MM.1S (cell line): ENCODE results near the gene OPRL1.

Experiments used
- DNase-seq: peaks from one replicate; pipeline ENCODE4 v3.0.0-alpha.2; 2015
- H2AFZ ChIP-seq: fragments of 300-600 bp; sonication (generic); 2 replicates; pipeline ENCODE4 v1.6.0; 2016; ENCODE audit warnings: antibody characterized with exemption, low read length
- H3F3A ChIP-seq: fragments of 300-600 bp; sonication (generic); 2 replicates; pipeline ENCODE4 v1.6.1; 2016; ENCODE audit warnings: mild to moderate bottlenecking, antibody characterized with exemption, low read length, moderate library complexity, mixed read lengths; ENCODE audit not compliant: insufficient read depth
- H3K27ac ChIP-seq: fragments of 300-600 bp; sonication (generic); 2 replicates; pipeline ENCODE4 v1.5.1; 2016; ENCODE audit warnings: mild to moderate bottlenecking, low read length
- H3K27me3 ChIP-seq: fragments of 300-600 bp; sonication (generic); replicated peaks from 2 replicates; pipeline ENCODE4 v1.6.0; 2016; ENCODE audit warnings: low read length; ENCODE audit not compliant: insufficient read depth
- H3K36me3 ChIP-seq: fragments of 300-600 bp; sonication (generic); replicated peaks from 2 replicates; pipeline ENCODE4 v1.6.1; 2016; ENCODE audit warnings: mild to moderate bottlenecking, low read length, mixed read lengths; ENCODE audit not compliant: insufficient read depth
- H3K4me1 ChIP-seq: fragments of 300-600 bp; sonication (generic); 2 replicates; pipeline ENCODE4 v1.6.1; 2016; ENCODE audit warnings: low read length, mixed read lengths
- H3K4me2 ChIP-seq: fragments of 300-600 bp; sonication (generic); 2 replicates; pipeline ENCODE4 v1.6.0; 2016; ENCODE audit warnings: low read depth, low read length
- H3K4me3 ChIP-seq: fragments of 300-600 bp; sonication (generic); 2 replicates; pipeline ENCODE4 v1.5.1; 2016; ENCODE audit warnings: low read length, mixed read lengths
- H3K79me2 ChIP-seq: fragments of 300-600 bp; sonication (generic); 2 replicates; pipeline ENCODE4 v1.6.1; 2016; ENCODE audit warnings: mixed run types, low read length, mixed read lengths
- H3K9ac ChIP-seq: fragments of 300-600 bp; sonication (generic); 2 replicates; pipeline ENCODE4 v1.6.1; 2016; ENCODE audit warnings: low read length, mixed read lengths
- H3K9me2 ChIP-seq: fragments of 300-600 bp; sonication (generic); replicated peaks from 2 replicates; pipeline ENCODE4 v1.6.1; 2016; ENCODE audit warnings: mild to moderate bottlenecking, low read length, mixed read lengths; ENCODE audit not compliant: insufficient read depth
- H3K9me3 ChIP-seq: fragments of 300-600 bp; sonication (generic); replicated peaks from 2 replicates; pipeline ENCODE4 v1.6.1; 2016; ENCODE audit warnings: mild to moderate bottlenecking, low read length, mixed read lengths; ENCODE audit not compliant: insufficient read depth
- H4K20me1 ChIP-seq: fragments of 300-600 bp; sonication (generic); 2 replicates; pipeline ENCODE4 v1.6.1; 2016; ENCODE audit warnings: mild to moderate bottlenecking, low read length, moderate library complexity, mixed read lengths; ENCODE audit not compliant: insufficient read depth
- CTCF ChIP-seq: fragments of 300-600 bp; sonication (generic); IDR thresholded peaks from 2 replicates; pipeline ENCODE4 v1.5.1; 2016; ENCODE audit warnings: antibody characterized with exemption, low read length, mixed read lengths
- EZH2 ChIP-seq: fragments of 300-600 bp; sonication (generic); optimal IDR thresholded peaks from 2 replicates; pipeline ENCODE3; 2017; ENCODE audit warnings: low read depth, mild to moderate bottlenecking, antibody characterized with exemption, low read length, mixed read lengths
- EZH2phosphoT487 ChIP-seq: fragments of 300-600 bp; sonication (generic); IDR thresholded peaks from 2 replicates; pipeline ENCODE4 v1.6.1; 2018; ENCODE audit warnings: antibody characterized with exemption, low read length

OPRL1 gene

GRCh38 chr20:64109831-64110391 is 30.0 kb downstream of the OPRL1 start:
- Histone ChIP-seq H3K9me2 (no peaks in the 10 kb centered on the region), H3K9ac (no peak overlapping the region), H3K27ac (no peak overlapping the region), H3K4me2 (no peak overlapping the region), H3K9me3 (no peaks in the 10 kb centered on the region), H3K4me1 (no peaks in the 10 kb centered on the region), H3K79me2 (no peaks in the 10 kb centered on the region), H3K27me3 (peaks cover 93% of the 10 kb centered on the region), H4K20me1 (no peaks in the 10 kb centered on the region), H3K4me3 (no peak overlapping the region), H2AFZ (no peak overlapping the region), H3K36me3 (no peaks in the 10 kb centered on the region), H3F3A (no peaks in the 10 kb centered on the region)
- no peak for TF ChIP-seq EZH2
- DNase-seq, result no peak

- H3K9me2 ChIP-seq, result no peaks in the 10 kb centered on the region
These were observed 30.7 kb downstream of the OPRL1 start for GRCh38 chr20:64110411-64111068.

DNA sequence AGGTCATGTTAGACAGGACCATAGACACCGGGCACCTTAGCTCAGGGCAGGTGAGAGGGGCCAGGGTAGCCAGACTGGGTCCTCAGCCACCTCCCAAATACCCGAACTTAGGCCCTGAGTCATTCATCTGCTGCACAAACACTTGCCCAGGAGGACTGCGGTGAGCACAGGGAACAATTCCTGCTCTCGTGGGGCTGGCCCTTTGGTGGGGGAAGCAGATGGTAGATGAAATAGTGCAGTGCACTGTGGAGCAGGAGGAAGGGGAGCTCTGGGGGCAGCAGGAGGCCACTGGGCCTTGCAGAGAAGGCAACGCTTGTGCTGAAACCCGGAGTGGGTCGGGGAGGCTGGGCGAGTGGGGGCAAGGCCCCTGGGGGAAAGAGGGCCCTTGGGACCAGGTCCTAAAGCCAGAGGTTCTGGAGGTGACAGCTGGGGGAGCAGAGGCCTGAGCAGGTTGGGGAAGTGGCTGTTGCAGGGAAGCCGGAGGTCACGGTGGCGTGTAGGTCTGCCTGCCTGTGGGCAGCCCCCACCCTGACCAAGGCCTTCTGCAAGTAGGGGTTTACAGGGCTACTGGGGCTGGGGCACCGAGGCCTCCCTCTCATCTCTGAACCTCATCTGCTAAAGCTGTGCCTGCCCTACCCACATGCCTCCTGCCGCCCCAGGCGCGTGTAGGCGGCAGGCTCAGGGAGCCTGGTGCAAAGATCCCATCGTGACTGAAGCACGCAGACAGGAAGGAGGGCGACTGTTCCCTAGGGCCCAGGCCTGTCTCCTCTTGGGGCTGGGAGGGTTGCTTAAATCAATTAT is 32.2 kb downstream of the OPRL1 start:
- no peak overlapping the region for H3K27ac ChIP-seq
- H3F3A ChIP-seq, result no peaks in the 10 kb centered on the region
- no peak overlapping the region for H3K4me2 ChIP-seq
- H3K9me3 ChIP-seq, result no peaks in the 10 kb centered on the region
- no peaks in the 10 kb centered on the region for H3K9me2 ChIP-seq
- H3K9ac ChIP-seq, result no peak overlapping the region
- no peaks in the 10 kb centered on the region for H3K36me3 ChIP-seq
- no peak for DNase-seq
- TF ChIP-seq EZH2 (no peak), EZH2phosphoT487 (no peak), CTCF (no peak)
- no peaks in the 10 kb centered on the region for H4K20me1 ChIP-seq
- H3K4me1 ChIP-seq, result no peaks in the 10 kb centered on the region
- H3K79me2 ChIP-seq, result no peaks in the 10 kb centered on the region
- H2AFZ ChIP-seq, result no peak overlapping the region
- peaks cover 98% of the 10 kb centered on the region for H3K27me3 ChIP-seq
- no peak overlapping the region for H3K4me3 ChIP-seq

More at GRCh38 chr20:64110411-64111068, 30.7 kb downstream of the OPRL1 start:
- H4K20me1 ChIP-seq, result no peaks in the 10 kb centered on the region
- H3K27ac ChIP-seq, result no peak overlapping the region
- no peaks in the 10 kb centered on the region for H3K9me3 ChIP-seq
- peaks cover 97% of the 10 kb centered on the region for H3K27me3 ChIP-seq
- H3K9ac ChIP-seq, result no peak overlapping the region
- no peaks in the 10 kb centered on the region for H3F3A ChIP-seq
- no peak overlapping the region for H2AFZ ChIP-seq
- no peak for DNase-seq
- H3K79me2 ChIP-seq, result no peaks in the 10 kb centered on the region
- no peak overlapping the region for H3K4me2 ChIP-seq
- H3K4me1 ChIP-seq, result no peaks in the 10 kb centered on the region
- TF ChIP-seq EZH2 (no peak), EZH2phosphoT487 (no peak), CTCF (no peak)
- no peaks in the 10 kb centered on the region for H3K36me3 ChIP-seq
- H3K4me3 ChIP-seq, result no peak overlapping the region
